Medulla oblongata (tissue), 1 donor: ENCODE results near the gene FAT2.
A peak's percentile ranks its signal among the peaks of the same experiment; 100 is the strongest.
"Not testable (repeated sequence)": the region's sequence is repeated elsewhere in the genome, so short reads cannot be mapped to it uniquely, and the experiment has no call there.

ENCODE experiments used
- DNase-seq: peaks from one replicate; pipeline ENCODE4 v3.0.0-alpha.2; 2015; ENCODE audit errors: extremely low spot score

The FAT2 gene

DNA sequence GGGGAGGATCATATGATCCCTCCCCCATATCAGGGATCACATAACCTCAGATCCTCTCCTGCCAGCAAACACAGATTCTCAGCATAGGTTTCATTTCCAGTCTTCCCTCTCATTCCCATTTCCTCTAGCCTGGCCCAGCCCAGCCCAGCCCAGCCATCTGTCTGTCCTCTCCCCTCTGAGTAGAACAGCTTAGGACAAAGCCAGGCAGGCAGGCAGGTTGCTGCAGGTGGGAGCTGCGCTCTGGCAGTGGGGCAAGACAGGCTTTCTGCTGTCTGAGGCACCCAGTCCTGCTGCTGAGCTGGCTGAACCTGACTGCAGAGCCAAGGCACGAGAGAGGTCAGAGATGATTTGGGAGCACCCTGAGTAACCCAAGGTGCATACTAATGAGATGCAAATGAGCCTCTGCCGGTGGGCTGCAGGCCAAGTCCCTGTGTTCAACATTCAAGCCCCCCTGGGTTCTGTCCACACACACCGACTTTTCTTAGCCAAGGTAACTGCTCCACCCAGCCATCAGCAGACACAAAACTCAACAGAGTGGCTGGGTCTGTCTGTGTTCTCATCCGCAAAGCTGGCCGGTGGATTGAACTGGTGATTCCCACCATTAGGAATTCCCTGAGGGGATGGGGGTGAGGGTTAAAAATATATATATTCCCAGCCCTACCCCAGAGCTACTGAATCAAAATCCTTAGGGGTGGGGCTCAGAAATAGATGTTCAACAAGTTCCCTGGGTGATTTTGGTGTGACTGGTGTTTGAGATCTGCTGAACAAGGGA, 9.1 kb downstream of the FAT2 start:
- DNase-seq = no peak

DNA sequence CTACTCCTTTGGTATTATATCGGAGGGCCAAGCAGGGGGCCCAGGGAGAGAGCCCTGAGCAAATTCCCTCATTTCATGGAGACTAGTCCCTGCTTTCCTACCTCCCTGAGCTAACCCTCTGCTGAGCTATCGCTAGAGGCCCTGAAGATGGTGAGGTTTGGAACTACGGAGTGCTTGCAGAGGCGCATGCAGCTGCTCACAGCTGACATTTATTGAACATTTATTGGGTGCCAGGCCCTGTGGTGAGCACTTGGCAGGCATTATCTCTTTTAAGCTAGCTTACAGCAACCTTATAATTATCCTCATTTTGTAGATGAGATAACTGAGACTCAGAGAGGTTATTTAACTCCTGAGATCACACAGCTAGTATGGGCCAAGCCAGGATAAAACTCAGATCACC, 9.8 kb downstream of the FAT2 start:
- DNase-seq = no peak

- DNase-seq = no peak
Observed at GRCh38 chr5:151580858-151581257, 10.3 kb downstream of the FAT2 start.

DNA sequence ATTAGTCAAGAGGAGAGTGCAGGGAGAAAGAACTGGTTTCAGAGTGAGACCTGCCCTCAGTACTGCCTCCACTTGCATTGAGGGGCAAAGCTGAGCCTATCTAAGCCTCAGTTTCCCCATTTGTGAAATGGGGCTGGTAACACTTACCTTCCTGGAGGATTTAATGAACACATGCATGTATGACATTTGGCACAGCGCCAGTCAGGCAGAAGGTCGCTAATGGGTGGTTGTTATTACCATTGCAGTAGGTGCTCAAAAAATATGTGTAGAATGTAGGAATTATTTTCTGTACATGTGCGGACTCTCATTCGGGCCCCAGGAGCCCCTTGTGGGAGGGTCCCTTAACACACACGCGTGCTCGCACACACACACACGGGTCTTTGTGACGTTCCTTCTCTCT, 10.9 kb downstream of the FAT2 start:
- DNase-seq = no peak

GRCh38 chr5:151579146-151579545, 12.0 kb downstream of the FAT2 start:
- not testable (repeated sequence) for DNase-seq

GRCh38 chr5:151578326-151579025, 12.7 kb downstream of the FAT2 start:
- DNase-seq = no peak

DNA sequence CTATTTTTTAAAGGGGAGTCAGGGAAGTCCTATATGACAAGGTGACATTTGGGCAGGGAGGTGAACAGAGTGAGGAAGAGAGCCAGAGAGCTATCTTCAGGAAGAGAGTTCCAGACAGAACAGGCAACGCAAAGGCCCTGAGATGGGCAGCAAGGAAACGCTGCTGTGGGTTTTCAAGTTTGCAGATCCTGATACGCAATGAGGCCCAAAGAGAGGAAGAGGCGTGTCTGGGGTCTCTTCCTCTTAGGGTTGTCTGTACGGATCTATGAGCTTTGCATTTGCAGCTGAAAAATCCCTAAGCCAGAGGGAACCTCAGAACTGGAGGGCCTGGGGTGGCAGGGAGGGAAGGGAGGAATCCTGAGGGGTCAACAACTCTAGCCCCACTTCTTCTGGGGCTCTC, 13.6 kb downstream of the FAT2 start:
- peak; percentile 51 for DNase-seq

DNA sequence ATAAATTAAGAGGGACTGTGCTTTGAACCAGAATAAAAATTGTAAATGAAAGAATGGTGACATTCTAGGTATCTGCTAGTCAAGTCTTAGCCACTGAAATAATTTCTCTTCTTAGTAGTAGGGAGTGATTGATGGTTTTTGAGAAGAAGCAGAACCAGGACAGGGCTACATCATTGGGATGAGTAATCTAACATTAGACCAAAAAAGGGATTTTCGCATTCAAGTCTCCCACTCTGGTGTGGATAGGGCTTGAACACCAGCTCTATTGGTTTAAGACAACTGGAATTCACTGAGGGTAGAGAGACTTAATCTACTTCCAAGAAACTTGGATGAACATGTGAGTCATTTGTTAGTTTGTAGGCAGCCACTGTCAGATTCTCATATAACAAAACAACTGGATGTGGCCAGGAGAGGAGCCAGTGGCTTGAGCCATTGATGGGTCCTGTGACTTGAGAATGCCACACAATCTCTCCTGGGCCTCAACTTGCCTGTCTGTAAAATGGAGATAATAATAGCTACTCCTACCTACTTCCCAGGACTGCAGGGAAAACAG, 16.6 kb downstream of the FAT2 start:
- no peak for DNase-seq

DNA sequence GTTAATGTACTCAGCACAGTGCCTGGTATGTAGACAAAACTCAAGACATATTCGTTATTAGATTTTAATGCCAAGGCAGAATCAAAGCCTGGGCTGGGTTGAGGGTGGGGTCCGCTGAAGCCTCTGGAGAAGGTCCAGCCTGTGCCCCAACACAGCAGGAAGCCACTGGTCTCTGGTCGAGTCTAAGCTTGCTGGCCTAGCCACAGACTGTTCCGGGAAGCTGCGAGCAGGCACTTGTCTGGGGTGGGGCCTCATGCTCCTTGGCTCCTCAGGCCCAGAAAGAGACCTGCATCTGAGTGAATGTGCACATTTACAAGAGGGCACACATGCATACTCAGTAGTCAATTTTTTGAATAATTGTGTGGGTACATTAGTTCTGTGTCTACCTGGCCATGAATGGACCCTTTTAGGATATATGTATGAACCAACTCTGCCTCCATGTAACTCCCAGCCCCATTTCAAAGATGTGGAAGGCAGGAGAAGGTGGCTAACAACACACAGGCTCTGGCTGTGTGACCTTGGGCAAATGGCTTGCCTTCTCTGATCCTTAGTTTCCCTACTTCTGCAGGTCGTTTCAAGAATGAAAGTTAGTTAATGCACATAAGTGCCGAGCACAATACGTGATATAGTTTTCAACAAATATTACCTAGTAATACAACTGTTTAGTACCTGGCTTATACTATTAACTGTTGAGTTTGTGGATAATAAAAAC, 18.3 kb downstream of the FAT2 start:
- no peak for DNase-seq

DNA sequence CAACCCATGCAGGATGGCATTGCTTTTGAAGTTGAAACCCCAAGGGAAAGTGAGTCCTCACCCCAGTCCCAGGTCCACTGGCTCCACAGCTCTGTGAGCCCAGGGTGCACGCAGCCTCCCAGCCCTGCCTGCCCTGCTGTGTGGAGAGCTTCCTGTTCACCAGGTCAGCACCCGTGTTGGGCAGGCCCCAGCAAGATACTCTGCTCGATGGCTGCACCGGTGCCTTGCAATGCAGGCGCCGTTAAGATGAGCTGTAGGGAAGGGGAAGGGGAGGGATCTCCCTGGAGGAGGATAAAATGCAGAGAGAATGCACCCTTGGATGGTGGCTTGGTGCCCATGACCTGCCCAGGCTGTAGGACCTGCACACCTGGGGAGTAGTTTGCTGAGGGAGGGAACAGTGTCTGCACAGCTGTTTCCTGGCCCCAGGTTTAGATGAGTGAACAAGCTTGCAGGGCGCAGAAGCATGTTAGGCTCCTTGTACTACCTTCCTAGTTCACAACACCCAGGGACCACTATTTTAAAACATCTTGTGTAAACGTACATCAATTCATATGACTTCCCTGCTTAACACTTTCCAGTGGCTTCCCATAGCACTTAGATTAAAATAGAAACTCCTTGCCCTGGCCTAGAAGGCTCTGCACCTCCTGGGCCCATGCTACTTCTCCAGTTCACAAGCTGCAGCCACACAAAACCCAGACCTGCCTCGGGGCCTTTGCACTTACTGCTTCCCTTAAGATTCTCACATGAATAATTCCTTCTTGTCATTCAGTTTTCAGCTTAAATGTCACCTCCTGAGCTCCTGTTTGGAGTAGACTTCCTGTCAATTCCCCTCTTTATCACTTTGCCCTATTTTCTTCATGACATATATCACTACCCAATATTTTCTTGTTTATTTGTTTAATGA, 19.6 kb downstream of the FAT2 start:
- DNase-seq = no peak

DNA sequence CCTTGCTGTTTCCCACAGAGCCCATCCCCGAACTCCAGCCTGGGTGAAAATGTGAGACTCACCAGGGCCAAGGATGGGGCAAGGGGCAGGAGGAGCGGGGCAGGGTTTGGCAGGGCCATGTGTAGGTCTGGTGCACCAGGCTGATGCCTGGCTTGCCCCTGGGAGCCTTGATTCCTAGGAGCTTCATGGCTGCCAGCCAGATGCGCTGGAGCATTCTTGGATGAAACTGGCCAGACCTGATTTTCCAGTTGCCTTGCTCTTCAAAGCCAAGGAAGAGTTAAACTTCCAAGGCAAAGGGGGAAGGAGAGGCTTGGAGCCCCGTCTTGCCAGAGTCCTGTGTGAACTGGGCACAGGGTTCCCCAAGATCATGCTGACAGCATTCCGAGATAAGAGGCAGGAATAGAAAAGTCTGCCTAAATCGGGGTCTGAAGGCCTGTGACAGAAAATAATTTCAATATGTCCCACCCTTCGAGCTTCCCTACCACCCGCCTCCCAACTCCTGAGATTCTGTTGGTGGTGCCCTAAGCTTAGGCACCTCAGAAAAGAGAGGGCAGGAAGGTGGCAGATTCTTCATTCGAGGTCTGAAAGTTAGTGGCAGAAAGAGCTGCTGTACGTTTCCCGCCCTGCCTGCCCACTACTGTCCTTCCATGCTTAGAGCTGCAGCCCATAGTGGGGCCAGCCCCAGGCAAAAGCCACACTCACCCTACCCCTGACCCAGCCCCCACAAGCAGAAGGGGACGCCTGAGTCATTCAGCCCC, 20.4 kb downstream of the FAT2 start:
- no peak for DNase-seq

DNA sequence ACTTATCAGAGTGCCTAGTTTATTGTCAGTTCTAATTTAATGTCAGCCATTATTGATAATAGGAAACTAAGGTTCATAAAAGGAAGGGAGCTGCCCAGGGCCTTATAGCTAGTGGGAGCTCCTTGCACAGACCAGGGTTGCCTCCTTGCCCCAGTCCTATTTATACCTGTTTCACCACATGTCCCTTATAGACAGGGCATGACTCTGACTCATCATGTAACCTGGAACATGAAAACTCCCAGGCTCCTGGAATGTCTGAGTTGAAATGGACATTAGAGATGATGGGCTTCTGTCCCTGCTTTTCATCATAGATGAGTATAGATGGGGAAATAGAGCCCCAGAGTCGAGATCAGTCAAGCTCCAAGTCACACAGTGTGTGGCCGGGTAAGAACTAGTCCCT, 21.1 kb downstream of the FAT2 start:
- DNase-seq = no peak

GRCh38 chr5:151569132-151570046, 21.7 kb downstream of the FAT2 start:
- DNase-seq = no peak

DNA sequence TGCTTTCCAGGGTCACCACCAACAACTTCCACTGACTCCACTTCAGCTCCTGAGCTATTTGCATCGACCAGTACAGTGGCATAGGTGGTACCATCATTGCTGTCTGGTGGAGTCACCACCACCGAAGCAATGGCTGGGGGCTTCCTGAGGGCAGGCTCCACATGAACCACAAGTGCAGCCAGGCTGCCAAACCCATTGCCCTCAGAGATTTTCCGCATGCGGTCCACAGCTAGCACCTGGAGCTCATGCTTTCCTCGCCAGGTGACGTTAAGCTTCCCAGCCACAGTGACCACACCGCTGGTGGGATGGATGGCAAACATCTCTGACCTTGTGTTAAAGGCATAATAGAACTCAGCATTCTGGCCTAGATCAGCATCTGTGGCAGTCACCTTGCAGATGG, 23.1 kb downstream of the FAT2 start:
- DNase-seq = no peak

- DNase-seq = no peak
Observed at GRCh38 chr5:151565971-151566370, 25.2 kb downstream of the FAT2 start.

DNA sequence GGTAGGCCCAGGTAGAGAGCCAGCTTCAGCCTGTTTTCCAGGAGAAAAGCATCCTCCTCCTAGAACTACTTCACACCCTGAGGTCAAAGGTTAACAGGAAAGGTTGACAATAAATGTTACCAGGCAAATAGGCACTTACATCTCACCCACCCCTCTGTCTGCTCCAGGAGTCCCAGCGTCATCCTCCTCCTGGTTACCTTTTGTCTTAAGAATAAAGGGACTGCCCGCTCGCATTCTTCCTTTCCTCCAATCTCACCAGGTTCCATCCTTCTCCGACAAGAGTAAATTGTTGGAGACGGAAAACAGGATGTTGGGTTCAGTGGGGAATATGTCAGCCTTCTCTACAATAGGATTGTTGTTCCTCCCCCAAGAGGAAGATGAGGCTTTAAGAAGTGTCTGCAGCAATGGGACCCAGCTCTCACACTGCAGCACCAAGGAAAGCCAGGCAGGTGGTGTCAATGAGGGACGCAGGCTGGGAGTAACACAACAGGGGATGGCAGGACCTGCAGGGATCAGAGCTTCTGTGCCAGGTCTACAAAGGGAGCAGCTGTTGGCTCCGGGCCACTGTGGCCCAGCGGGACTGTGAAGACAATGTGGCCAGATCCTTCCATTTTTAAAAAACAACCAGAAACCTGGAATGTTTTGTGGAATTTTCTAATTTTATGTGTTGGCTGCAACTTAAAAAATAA, 29.0 kb downstream of the FAT2 start:
- DNase-seq = no peak

- no peak for DNase-seq
Observed at GRCh38 chr5:151557951-151558350, 33.2 kb downstream of the FAT2 start.

GRCh38 chr5:151557466-151557865, 33.7 kb downstream of the FAT2 start:
- no peak for DNase-seq

- DNase-seq = peak; percentile 81
Observed at GRCh38 chr5:151556806-151557205, 34.3 kb downstream of the FAT2 start.
